Measurements from ENCODE around the gene RAB14.

DNA sequence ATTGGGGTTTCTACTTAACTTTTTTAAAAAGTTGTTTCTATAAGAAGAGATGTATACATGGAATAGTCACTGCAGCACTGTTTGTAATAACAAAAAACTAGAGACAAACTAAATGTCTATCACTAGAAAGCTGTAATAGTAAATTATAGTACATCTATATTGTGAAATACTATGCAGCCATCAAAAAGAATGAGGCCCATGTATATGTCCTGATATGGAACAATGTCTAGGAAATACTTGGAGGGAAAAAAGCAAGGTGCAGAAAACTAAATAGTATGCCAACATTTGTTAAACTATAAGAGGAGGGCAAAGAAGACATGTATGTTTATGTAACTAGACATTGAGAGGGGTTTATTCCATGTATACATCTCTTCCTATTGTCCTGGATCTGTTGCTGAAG is 2.9 kb upstream of the RAB14 start:
- no peak for TF ChIP-seq EP300 (IDR thresholded peaks at IDR 0.05; ENCODE audit: borderline replicate concordance in 1 of 2, low read depth in 1 of 2, low read length in 1 of 2)
- no peak for TF ChIP-seq CHD2 (IDR thresholded peaks at IDR 0.05; ENCODE audit: low read length, partially characterized antibody)
- no peak for TF ChIP-seq EZH2phosphoT487 (IDR thresholded peaks at IDR 0.05; ENCODE audit: borderline replicate concordance, low read depth)
- TF ChIP-seq CTCF (IDR thresholded peaks at IDR 0.05): no peak
- no peak for TF ChIP-seq RAD21 (IDR thresholded peaks at IDR 0.05; ENCODE audit: low read length)
- TF ChIP-seq NRF1 (IDR thresholded peaks at IDR 0.05; ENCODE audit: low read depth, low read length): no peak
- TF ChIP-seq, protein P1, sequence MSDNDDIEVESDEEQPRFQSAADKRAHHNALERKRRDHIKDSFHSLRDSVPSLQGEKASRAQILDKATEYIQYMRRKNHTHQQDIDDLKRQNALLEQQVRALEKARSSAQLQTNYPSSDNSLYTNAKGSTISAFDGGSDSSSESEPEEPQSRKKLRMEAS (IDR thresholded peaks at IDR 0.05; ENCODE audit: low read depth): no peak
- TF ChIP-seq RCOR1 (IDR thresholded peaks at IDR 0.05; ENCODE audit: low read length): no peak

Data from SK-N-SH (cell line).